ENCODE measurements around the gene PFDN4. TPM values are rescaled to one million over a fixed set of nuclear protein-coding genes. Genes with fewer than 3 reads are reported as not detected.

Gene PFDN4
- total RNA-seq, 1 donor from 2014 or later: 116 TPM

DNA sequence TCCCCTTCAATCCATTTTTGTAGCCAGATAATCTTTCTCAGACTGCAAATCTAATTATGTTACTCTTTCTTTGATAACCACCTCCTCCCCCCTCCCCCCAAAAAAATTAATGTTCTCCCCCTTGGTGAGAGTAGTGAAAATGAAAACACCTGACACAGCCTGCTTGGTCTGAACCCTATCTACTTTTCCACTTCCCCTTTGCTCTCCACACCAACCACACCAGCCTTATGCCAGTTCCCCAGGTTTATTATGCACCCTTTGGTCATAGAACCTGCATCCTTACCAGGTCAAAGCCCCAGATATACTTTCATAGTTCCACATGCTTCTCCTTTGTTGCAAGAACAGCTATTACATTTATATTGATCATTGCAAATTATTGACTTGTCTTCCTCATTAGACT lies 19.4 kb downstream of the PFDN4 start:
- TF ChIP-seq CTCF (conservative IDR thresholded peaks at IDR 0.05; ENCODE audit: low read depth, low read length): no peak
- DNase-seq (ENCODE audit: low read depth): no peak
- H3K4me3 ChIP-seq (ENCODE audit: low read depth, low read length): no peak overlapping the region

DNA sequence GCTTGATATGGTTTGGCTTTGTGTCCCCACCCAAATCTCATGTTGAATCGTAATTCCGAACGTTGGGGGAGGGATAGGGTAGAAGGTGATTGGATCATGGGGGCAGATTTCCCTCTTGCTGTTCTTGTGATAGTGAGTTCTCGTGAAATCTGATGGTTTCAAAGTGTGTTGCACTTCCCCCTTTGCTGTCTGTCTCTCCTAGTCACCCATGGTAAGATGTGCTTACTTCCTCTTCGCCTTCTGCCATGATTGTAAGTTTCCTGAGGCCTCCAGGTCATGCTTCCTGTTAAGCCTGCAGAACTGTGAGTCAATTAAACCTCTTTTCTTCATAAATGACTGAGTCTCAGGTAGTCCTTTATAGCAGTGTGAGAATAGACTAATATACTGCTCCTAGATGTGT lies 19.9 kb downstream of the PFDN4 start:
- no peak for DNase-seq (ENCODE audit: low read depth)
- TF ChIP-seq CTCF (conservative IDR thresholded peaks at IDR 0.05; ENCODE audit: low read depth, low read length): no peak
- H3K4me3 ChIP-seq (ENCODE audit: low read depth, low read length): no peak overlapping the region

GRCh38 chr20:54228841-54229240 lies 21.0 kb downstream of the PFDN4 start:
- no peak overlapping the region for H3K4me3 ChIP-seq (ENCODE audit: low read depth, low read length)
- no peak for TF ChIP-seq CTCF (conservative IDR thresholded peaks at IDR 0.05; ENCODE audit: low read depth, low read length)
- DNase-seq (ENCODE audit: low read depth): no peak

DNA sequence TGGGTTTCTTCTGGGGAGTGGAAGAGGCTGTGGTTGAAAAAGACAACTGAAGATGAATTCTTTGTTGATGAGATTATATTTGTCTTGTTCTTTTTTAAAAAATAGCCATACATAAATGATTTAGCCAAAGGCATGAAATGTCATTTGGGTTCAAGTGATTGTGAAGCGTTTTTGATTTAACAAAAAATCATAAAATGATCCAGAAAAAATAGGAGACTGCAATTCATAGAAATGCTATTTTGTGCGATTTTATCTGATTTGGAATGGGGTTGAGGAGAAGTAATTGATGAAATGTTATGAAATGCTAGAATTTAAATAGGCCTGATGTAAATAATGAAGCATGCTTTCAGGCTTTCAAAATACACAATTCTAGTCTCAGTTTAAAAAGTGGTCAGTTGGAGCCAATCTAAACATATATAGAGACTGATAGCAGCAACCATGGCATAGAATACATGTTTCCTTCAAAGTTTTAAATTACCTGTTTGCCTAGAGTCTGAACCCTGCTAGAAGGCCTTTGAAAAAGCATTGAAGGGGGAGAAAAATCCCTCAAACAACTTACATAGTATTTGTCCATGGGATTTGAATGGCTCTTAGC lies 21.8 kb downstream of the PFDN4 start:
- no peak overlapping the region for H3K4me3 ChIP-seq (ENCODE audit: low read depth, low read length)
- no peak for DNase-seq (ENCODE audit: low read depth)
- no peak for TF ChIP-seq CTCF (conservative IDR thresholded peaks at IDR 0.05; ENCODE audit: low read depth, low read length)

DNA sequence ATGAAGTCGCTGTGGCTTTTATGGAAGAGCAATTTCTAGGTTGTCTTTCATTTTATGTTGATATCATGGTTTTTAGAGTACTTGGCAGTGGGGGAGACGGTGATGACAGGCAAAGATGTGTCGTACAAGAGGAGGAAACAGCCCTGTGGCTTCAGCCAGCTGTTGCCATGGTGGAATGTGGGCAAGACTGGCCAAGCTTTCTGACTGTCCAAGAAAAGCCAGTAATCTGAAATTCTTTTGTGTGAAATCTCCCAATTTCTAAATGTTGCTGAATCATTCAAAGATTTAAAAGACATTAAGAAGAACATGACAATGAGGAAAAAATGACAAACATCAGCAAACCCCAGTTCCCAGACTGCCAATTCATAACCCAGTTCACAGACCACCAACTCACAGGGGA lies 23.1 kb downstream of the PFDN4 start:
- DNase-seq (ENCODE audit: low read depth): no peak
- H3K4me3 ChIP-seq (ENCODE audit: low read depth, low read length): no peak overlapping the region
- TF ChIP-seq CTCF (conservative IDR thresholded peaks at IDR 0.05; ENCODE audit: low read depth, low read length): no peak

GRCh38 chr20:54234991-54235390 lies 27.1 kb downstream of the PFDN4 start:
- no peak for TF ChIP-seq CTCF (conservative IDR thresholded peaks at IDR 0.05; ENCODE audit: low read depth, low read length)
- H3K4me3 ChIP-seq (ENCODE audit: low read depth, low read length): no peak overlapping the region
- DNase-seq (ENCODE audit: low read depth): no peak
